ENCODE measurements around the gene ZNF223.

The ZNF223 gene

GRCh38 chr19:44076325-44076724, 24.5 kb downstream of the ZNF223 start:
- Histone ChIP-seq H3K36me3 (ENCODE audit: control insufficient read depth, insufficient read depth, low read length) (no peaks in the 10 kb centered on the region), H3K4me1 (ENCODE audit: control insufficient read depth, insufficient read depth, low read length) (no peaks in the 10 kb centered on the region), H3K4me3 (ENCODE audit: low read depth, low read length) (no peak overlapping the region), H3K9ac (ENCODE audit: low read depth, low read length) (no peak overlapping the region), H3K27me3 (ENCODE audit: control insufficient read depth, insufficient read depth, low read length) (peaks cover 7% of the 10 kb centered on the region), H3K9me3 (ENCODE audit: control insufficient read depth, insufficient read depth, low read length) (no peaks in the 10 kb centered on the region)

- no peaks in the 10 kb centered on the region for H3K36me3 ChIP-seq (ENCODE audit: control insufficient read depth, insufficient read depth, low read length)
- H3K4me3 ChIP-seq (ENCODE audit: low read depth, low read length), result no peak overlapping the region
- H3K9me3 ChIP-seq (ENCODE audit: control insufficient read depth, insufficient read depth, low read length), result no peaks in the 10 kb centered on the region
- H3K4me1 ChIP-seq (ENCODE audit: control insufficient read depth, insufficient read depth, low read length), result no peaks in the 10 kb centered on the region
- H3K27me3 ChIP-seq (ENCODE audit: control insufficient read depth, insufficient read depth, low read length), result no peaks in the 10 kb centered on the region
- H3K9ac ChIP-seq (ENCODE audit: low read depth, low read length), result no peak overlapping the region
Observed at GRCh38 chr19:44092108-44092507, 40.3 kb downstream of the ZNF223 start.

GRCh38 chr19:44093931-44094765, 42.3 kb downstream of the ZNF223 start, which contains the start of gene ZNF224:
Gene ZNF224, plus strand, starts transcription at chr19:44094361. Its CDS starts 3,513 bp downstream, at chr19:44097874.
- Histone ChIP-seq H3K36me3 (ENCODE audit: control insufficient read depth, insufficient read depth, low read length) (no peaks in the 10 kb centered on the region), H3K27me3 (ENCODE audit: control insufficient read depth, insufficient read depth, low read length) (no peaks in the 10 kb centered on the region), H3K9me3 (ENCODE audit: control insufficient read depth, insufficient read depth, low read length) (no peaks in the 10 kb centered on the region), H3K4me3 (ENCODE audit: low read depth, low read length) (peak within 1 kb of the TSS; percentile 98), H3K9ac (ENCODE audit: low read depth, low read length) (peak within 1 kb of the TSS; percentile 83), H3K4me1 (ENCODE audit: control insufficient read depth, insufficient read depth, low read length) (no peaks in the 10 kb centered on the region)

GRCh38 chr19:44107751-44108150, 55.9 kb downstream of the ZNF223 start:
- peaks cover 4% of the 10 kb centered on the region for H3K9me3 ChIP-seq (ENCODE audit: control insufficient read depth, insufficient read depth, low read length)
- H3K36me3 ChIP-seq (ENCODE audit: control insufficient read depth, insufficient read depth, low read length), result peaks cover 14% of the 10 kb centered on the region
- H3K9ac ChIP-seq (ENCODE audit: low read depth, low read length), result no peak overlapping the region
- no peaks in the 10 kb centered on the region for H3K4me1 ChIP-seq (ENCODE audit: control insufficient read depth, insufficient read depth, low read length)
- no peaks in the 10 kb centered on the region for H3K27me3 ChIP-seq (ENCODE audit: control insufficient read depth, insufficient read depth, low read length)
- H3K4me3 ChIP-seq (ENCODE audit: low read depth, low read length), result no peak overlapping the region

- H3K27me3 ChIP-seq (ENCODE audit: control insufficient read depth, insufficient read depth, low read length), result no peaks in the 10 kb centered on the region
- peaks cover 14% of the 10 kb centered on the region for H3K36me3 ChIP-seq (ENCODE audit: control insufficient read depth, insufficient read depth, low read length)
- peaks cover 4% of the 10 kb centered on the region for H3K9me3 ChIP-seq (ENCODE audit: control insufficient read depth, insufficient read depth, low read length)
- H3K4me3 ChIP-seq (ENCODE audit: low read depth, low read length), result no peak overlapping the region
- H3K4me1 ChIP-seq (ENCODE audit: control insufficient read depth, insufficient read depth, low read length), result no peaks in the 10 kb centered on the region
- H3K9ac ChIP-seq (ENCODE audit: low read depth, low read length), result no peak overlapping the region
Observed at GRCh38 chr19:44109458-44109857, 57.6 kb downstream of the ZNF223 start.

GRCh38 chr19:44111910-44112463, 60.2 kb downstream of the ZNF223 start:
- peak overlapping the region; percentile 84 for H3K9ac ChIP-seq (ENCODE audit: low read depth, low read length)
- H3K9me3 ChIP-seq (ENCODE audit: control insufficient read depth, insufficient read depth, low read length), result peaks cover 4% of the 10 kb centered on the region
- no peaks in the 10 kb centered on the region for H3K4me1 ChIP-seq (ENCODE audit: control insufficient read depth, insufficient read depth, low read length)
- no peaks in the 10 kb centered on the region for H3K27me3 ChIP-seq (ENCODE audit: control insufficient read depth, insufficient read depth, low read length)
- H3K4me3 ChIP-seq (ENCODE audit: low read depth, low read length), result peak overlapping the region; percentile 100
- peaks cover 8% of the 10 kb centered on the region for H3K36me3 ChIP-seq (ENCODE audit: control insufficient read depth, insufficient read depth, low read length)

GRCh38 chr19:44112802-44113137, 60.9 kb downstream of the ZNF223 start:
- Histone ChIP-seq H3K4me3 (ENCODE audit: low read depth, low read length) (peak overlapping the region; percentile 100), H3K36me3 (ENCODE audit: control insufficient read depth, insufficient read depth, low read length) (peaks cover 7% of the 10 kb centered on the region), H3K4me1 (ENCODE audit: control insufficient read depth, insufficient read depth, low read length) (no peaks in the 10 kb centered on the region), H3K9ac (ENCODE audit: low read depth, low read length) (peak overlapping the region; percentile 84), H3K27me3 (ENCODE audit: control insufficient read depth, insufficient read depth, low read length) (no peaks in the 10 kb centered on the region), H3K9me3 (ENCODE audit: control insufficient read depth, insufficient read depth, low read length) (peaks cover 4% of the 10 kb centered on the region)

GRCh38 chr19:44113138-44113783, 61.4 kb downstream of the ZNF223 start, which contains the start of gene ZNF225:
Gene ZNF225, plus strand, starts transcription at chr19:44113399. Its CDS starts 2,429 bp downstream, at chr19:44115828.
- H3K36me3 ChIP-seq (ENCODE audit: control insufficient read depth, insufficient read depth, low read length), result peaks cover 6% of the 10 kb centered on the region

GRCh38 chr19:44113784-44114390, 62.1 kb downstream of the ZNF223 start:
- Histone ChIP-seq H3K27me3 (ENCODE audit: control insufficient read depth, insufficient read depth, low read length) (no peaks in the 10 kb centered on the region), H3K4me1 (ENCODE audit: control insufficient read depth, insufficient read depth, low read length) (no peaks in the 10 kb centered on the region), H3K36me3 (ENCODE audit: control insufficient read depth, insufficient read depth, low read length) (peaks cover 5% of the 10 kb centered on the region), H3K4me3 (ENCODE audit: low read depth, low read length) (peak overlapping the region; percentile 100), H3K9ac (ENCODE audit: low read depth, low read length) (peak overlapping the region; percentile 83), H3K9me3 (ENCODE audit: control insufficient read depth, insufficient read depth, low read length) (no peaks in the 10 kb centered on the region)

More at GRCh38 chr19:44113138-44113783, 61.4 kb downstream of the ZNF223 start, which contains the start of gene ZNF225:
- Histone ChIP-seq H3K27me3 (ENCODE audit: control insufficient read depth, insufficient read depth, low read length) (no peaks in the 10 kb centered on the region), H3K4me1 (ENCODE audit: control insufficient read depth, insufficient read depth, low read length) (no peaks in the 10 kb centered on the region), H3K4me3 (ENCODE audit: low read depth, low read length) (peak within 1 kb of the TSS; percentile 100), H3K9ac (ENCODE audit: low read depth, low read length) (peak within 1 kb of the TSS; percentile 84), H3K9me3 (ENCODE audit: control insufficient read depth, insufficient read depth, low read length) (no peaks in the 10 kb centered on the region)

All from iPS-15b (cell line).